GM19395 (cell line): ENCODE measurements around the gene GRIP1.

Experiments used
- ATAC-seq: cut with Tn5 transposase; IDR thresholded peaks from one replicate; pipeline ENCODE4 v1.9.1; 2021; ENCODE audit warnings: mild to moderate bottlenecking, moderate library complexity; ENCODE audit not compliant: unreplicated experiment

GRIP1 gene

GRCh38 chr12:66694666-66695613, 16.1 kb upstream of the GRIP1 start:
- no peak for ATAC-seq

DNA sequence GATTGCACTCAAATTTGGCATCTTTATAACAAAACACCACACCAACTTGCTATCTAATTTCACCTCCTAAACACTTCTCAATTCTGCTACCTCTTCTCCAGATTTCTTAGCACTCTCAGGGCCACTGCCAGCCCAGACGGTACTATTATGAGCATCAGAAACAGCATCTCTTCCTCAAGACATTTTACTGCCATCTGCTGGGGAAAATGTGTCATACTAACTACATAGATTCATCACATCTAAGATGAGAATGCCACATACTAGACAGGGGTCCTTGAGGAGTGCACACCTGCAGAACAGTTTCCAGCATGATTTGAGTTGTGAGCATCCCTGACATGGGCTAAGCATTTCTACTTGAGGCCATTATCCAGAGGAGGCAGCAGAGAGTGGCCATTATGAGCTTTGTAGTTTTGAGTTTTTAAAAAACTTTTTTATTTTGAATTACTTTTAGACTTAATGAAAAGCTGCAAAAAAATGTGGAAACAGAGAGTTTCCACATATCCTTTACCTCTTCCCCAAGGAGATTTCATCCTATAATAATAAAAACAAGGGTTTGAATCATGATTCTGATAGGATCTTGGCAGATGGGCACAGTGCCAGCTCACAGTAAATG, 15.1 kb upstream of the GRIP1 start:
- peak; percentile 81 for ATAC-seq

GRCh38 chr12:66692986-66693385, 14.1 kb upstream of the GRIP1 start:
- no peak for ATAC-seq

- ATAC-seq, result no peak
Observed at GRCh38 chr12:66692170-66692569, 13.3 kb upstream of the GRIP1 start.

- ATAC-seq, result peak; percentile 71
Observed at GRCh38 chr12:66688846-66689439, 10.1 kb upstream of the GRIP1 start.

DNA sequence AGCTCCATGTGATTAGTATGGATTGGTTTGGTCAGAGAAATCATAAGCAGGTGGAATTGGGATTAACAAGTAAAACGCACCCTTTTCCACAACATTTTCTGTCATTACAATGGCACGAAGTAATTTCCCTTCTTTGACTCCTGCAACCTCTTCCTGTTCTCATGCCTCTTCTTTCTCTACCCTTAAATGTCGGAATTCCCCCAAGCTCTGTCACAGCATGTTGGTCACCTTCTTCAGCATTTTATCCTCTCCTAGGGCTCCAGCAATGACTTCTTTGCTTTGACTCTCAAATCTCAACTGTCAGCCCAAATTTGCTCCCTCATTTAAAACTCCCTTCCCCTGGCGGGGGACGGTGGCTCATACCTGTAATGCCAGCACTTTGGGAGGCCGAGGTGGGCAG, 5.3 kb upstream of the GRIP1 start:
- ATAC-seq, result no peak

DNA sequence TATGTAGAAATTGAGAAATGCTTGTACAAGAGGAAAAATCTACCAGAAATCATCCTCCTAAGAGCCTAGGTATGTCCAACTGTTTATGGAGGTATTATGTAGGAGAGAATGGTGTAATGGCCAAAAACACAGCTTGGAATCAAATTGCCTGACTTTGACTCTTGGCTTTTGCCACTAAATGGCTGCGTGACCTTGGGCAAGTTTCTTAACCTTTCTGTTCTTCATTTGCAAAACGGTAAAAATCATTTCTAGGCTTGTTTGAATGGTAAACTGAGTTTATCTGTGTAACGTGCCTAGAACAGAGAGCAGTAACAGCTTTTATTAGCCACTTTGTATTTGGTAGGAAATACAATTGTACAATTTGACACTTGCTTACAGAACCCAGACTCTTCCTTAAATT, 4.9 kb upstream of the GRIP1 start:
- no peak for ATAC-seq

GRCh38 chr12:66683073-66683472, 4.2 kb upstream of the GRIP1 start:
- ATAC-seq, result no peak

DNA sequence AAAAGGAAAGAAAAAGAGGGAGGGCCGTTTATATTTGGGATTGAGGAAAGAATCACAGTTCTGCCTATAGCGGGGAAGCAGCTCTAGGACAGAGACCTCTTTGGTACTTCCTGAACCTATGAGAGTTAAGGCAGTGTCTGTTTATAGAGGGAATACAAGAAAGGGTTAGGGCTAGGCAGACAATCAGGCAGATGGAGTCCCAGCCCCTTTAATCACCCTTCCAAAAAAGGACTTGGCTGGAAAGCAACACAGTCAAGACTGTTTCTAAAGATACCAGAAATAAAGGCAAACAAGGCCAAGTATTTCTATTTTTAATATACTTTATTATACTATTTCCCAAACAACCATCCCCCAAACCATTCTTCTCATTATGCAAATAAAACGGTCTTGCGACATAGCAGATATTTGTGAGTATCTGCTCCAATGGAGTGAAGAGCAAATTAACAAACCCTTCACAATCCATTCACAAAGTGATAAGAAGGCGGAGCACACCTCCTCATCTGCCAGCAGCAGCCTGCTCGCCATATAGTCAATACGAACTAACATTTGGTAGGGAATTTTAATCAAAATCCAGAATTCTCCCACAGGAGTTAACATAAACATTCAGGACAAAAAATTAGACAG, 697 bp upstream of the GRIP1 start:
- no peak for ATAC-seq

DNA sequence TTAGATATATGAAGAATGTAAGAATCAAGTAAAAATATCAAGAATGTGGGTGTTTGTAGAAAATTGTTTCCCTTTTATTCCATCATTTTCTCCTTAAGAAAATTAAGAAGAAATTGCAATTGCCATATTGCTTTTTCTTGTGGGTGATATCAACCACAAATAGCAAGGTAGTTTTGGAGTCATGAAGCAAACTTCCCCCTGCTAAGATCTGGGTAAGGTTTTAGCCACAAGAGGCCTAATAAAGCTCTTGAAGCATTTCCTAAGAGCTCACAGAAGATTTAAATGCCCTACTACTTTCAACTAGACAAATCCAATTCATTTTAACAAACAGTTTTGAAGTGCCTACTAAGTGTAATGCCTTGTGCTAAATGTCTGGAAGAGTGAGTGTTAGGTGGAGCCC, 2.6 kb downstream of the GRIP1 start:
- no peak for ATAC-seq

DNA sequence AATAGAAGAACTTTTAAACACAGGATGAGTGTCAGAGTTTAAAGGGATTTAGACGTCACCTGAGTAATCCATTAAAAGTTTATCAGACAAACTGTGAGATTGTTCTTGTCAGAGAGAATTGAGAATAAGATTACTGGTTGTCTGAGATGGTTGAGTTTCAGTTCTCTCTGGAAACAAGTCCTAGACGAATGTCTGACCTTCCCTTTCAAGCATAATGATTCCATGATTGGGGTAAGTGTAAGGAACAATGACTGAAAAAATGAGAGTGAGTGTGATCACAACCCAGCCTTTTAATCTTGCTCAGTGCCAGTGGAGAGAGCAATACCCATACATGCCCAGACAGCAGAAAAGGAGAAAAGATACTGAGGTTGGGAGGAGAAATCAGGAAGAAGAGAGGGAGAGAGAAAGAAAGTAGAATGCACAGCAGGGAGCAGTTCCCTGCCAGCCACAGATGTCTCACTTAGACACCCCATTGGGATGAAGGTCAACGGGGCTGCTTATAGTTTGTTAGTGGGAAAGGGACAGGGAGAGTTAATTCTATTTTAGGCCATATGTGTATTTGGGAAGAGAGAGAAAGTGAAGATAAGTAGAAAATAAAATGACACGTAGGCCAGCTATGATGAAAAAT, 4.3 kb downstream of the GRIP1 start:
- ATAC-seq, result no peak

DNA sequence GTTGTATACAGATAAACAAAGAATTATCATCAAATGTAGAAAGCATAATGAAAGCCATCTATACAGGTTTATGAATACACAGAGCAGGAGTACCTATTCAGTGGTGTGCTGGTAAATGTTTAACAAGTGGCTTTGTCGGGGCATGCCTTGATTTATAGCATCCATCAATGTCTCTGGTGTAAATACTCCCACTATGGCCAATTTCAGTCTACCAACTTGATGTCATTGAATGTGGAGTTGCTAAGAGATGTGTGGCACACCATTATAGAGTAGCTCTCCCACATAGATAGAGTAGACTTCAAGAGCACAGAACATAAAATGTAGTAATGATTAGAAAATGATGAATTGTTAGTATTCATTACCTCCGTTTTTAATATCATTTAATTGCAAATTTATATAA, 9.3 kb downstream of the GRIP1 start:
- no peak for ATAC-seq

DNA sequence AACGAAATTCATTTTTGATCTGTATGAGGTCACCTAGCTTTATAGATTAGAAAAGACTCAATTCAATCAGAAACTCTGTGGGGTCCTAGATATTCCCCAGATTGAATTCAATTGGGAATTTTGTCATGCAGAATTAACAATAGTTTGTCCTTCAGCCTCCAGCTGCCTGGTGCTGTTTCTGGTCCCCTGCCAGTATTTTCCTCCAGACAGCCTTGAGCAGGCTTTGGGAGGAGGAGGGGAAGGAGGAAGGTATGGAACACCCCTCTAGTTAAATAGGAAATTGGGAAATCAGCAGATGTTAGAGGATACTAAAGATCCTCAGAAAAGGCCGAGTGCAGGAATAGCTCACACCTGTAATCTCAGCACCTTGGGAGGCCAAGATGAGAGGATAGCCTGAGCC, 10.6 kb downstream of the GRIP1 start:
- no peak for ATAC-seq

DNA sequence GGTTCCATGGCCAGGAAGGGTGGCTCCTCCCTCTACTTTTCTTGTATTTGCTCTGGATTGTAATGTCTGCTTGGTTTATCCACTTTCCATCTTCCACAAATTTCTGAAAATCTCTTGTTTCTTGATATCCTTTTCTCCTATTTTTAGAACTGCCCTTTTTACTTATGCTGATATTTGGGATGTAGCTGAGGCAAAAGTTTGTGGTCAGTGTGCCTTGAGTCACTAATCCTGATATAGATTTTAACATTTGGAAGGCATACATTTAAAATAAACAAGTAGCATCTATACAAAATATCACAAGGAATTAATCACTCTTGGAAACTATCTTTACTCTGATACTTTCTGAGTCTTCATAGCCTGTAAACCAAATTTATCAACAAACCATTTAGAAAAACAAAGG, 11.0 kb downstream of the GRIP1 start:
- no peak for ATAC-seq

DNA sequence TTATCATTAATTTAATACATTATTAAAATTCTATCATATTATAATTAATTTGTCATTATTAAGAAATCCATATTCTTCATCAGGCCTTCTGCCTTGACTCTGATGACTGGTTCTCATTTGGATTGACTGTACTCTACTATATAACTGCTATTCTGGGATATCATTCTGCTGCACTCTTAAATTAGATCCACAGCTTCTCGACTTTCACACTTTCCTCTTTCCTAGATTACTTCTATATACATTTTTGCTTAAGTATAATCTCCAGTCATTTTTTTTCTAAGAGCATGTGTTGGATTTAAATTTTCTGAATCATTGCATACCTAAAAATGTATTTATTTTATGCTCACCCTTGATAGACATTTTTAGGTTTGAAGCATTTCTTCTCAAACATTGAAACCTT, 12.4 kb downstream of the GRIP1 start:
- no peak for ATAC-seq

GRCh38 chr12:66665435-66665985, 13.4 kb downstream of the GRIP1 start:
- no peak for ATAC-seq

DNA sequence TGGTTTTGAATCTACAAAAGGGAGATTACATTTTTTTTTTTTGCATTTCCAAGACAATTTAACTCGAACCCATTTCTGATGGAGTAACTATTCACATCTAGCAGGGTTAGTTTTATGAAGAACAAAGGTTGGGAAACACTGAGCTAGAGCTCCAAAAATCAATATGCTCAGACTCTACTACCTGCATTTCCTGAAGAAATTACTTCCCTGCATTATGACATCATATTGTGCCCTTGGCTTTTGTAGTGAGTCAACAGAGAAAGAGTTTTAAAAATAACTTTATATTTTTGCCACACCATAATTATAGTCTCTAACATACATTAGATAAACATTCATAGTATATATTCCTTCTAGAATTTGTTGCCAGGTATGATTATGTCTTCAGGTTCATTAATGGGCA, 14.8 kb downstream of the GRIP1 start:
- no peak for ATAC-seq

- no peak for ATAC-seq
Observed at GRCh38 chr12:66663611-66664010, 15.3 kb downstream of the GRIP1 start.

- no peak for ATAC-seq
Observed at GRCh38 chr12:66662729-66663128, 16.1 kb downstream of the GRIP1 start.

DNA sequence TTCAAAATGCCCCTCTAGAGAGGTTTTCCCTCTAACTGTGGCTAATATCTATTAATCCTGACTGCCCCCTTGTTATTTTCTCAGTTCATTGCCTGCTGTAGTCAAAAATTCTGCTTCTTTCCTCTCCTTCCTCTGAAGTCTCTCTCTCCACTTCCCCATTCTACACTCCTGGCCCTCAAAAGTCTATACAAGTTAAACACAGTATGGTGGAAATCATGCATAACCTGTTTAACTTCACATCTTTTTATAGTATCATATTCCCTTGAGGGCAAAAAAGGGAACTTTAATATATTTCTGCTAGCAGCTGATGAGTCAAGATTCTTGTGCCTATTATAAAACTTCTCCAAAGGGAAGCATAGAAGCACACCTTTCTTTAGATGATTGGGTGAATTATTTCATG, 16.7 kb downstream of the GRIP1 start:
- peak; percentile 51 for ATAC-seq

DNA sequence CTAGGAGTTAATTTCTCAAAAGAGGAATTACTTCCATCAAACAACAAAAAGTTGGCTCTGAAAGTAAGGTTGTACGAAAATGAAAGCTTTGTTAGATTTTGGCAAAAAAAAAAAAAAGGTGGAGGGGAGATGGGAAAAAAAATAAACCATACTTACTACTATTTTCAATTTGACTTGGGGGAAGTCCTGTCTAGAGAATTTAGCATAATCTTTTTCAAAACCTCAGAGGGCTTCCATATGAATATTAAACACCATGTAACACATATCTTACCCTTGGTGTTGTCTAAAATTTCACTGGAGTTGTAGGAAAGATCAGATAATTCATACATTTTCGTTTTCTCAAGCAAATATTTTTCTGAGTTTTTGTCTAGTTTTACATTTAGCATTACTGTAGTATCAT, 17.5 kb downstream of the GRIP1 start:
- peak; percentile 55 for ATAC-seq
